ENCODE results near the gene GREB1L.

GREB1L gene

DNA sequence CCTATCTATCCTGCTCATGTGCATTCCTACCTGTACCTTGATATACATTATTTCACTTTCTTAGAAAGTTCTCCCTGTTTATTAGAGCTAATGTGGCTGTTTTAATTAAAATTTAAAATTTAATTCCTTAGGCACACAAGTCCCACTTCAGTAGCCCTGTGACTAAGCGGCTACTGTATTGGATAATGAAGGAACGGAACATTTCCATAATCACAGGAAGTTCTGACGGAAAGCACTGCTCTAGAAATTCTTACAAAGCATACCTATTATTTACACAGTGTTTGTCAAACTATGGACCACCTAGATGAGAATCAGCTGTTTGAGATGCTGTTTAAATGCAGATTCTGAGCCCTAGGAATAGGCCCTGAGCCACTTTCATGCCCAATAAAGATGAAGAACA lies 13.2 kb downstream of the GREB1L start:
- Histone ChIP-seq H3K27me3 (peaks cover 39% of the 10 kb centered on the region), H3K4me1 (ENCODE audit: control insufficient read depth in 1 of 2, insufficient read depth in 1 of 2, low read depth in 1 of 2, low read length in 1 of 2) (no peaks in the 10 kb centered on the region), H3K9me3 (no peaks in the 10 kb centered on the region), H3K36me3 (no peaks in the 10 kb centered on the region), H3K27ac (no peak overlapping the region), H3K4me3 (ENCODE audit: low read depth in 1 of 2, low read length in 1 of 2) (no peak overlapping the region)
- TF ChIP-seq, protein P1, sequence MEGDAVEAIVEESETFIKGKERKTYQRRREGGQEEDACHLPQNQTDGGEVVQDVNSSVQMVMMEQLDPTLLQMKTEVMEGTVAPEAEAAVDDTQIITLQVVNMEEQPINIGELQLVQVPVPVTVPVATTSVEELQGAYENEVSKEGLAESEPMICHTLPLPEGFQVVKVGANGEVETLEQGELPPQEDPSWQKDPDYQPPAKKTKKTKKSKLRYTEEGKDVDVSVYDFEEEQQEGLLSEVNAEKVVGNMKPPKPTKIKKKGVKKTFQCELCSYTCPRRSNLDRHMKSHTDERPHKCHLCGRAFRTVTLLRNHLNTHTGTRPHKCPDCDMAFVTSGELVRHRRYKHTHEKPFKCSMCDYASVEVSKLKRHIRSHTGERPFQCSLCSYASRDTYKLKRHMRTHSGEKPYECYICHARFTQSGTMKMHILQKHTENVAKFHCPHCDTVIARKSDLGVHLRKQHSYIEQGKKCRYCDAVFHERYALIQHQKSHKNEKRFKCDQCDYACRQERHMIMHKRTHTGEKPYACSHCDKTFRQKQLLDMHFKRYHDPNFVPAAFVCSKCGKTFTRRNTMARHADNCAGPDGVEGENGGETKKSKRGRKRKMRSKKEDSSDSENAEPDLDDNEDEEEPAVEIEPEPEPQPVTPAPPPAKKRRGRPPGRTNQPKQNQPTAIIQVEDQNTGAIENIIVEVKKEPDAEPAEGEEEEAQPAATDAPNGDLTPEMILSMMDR (IDR thresholded peaks at IDR 0.05), result no peak

DNA sequence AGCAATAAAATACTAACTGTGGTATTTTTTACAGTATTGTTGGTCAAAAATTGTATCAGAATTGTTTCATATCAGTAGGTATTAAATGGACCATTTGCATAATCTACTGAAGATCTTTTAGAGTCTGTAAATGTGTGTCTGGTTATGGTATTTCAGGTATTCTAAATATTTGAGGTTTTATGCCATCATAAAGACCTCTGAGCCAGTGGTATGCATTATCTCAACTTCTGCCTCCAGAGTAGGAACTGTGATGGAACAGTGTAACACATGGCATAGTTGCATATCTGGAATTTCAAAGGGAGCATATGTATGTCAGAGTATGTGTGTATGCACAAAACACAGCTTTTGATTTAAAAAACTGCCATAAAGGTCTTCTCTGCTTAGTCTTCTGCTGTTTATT lies 15.4 kb downstream of the GREB1L start:
- no peak overlapping the region for H3K4me3 ChIP-seq (ENCODE audit: low read depth in 1 of 2, low read length in 1 of 2)
- no peaks in the 10 kb centered on the region for H3K36me3 ChIP-seq
- TF ChIP-seq, protein P1 (IDR thresholded peaks at IDR 0.05), result no peak
- no peak overlapping the region for H3K27ac ChIP-seq
- H3K9me3 ChIP-seq, result no peaks in the 10 kb centered on the region
- H3K27me3 ChIP-seq, result peaks cover 51% of the 10 kb centered on the region
- H3K4me1 ChIP-seq (ENCODE audit: control insufficient read depth in 1 of 2, insufficient read depth in 1 of 2, low read depth in 1 of 2, low read length in 1 of 2), result no peaks in the 10 kb centered on the region

DNA sequence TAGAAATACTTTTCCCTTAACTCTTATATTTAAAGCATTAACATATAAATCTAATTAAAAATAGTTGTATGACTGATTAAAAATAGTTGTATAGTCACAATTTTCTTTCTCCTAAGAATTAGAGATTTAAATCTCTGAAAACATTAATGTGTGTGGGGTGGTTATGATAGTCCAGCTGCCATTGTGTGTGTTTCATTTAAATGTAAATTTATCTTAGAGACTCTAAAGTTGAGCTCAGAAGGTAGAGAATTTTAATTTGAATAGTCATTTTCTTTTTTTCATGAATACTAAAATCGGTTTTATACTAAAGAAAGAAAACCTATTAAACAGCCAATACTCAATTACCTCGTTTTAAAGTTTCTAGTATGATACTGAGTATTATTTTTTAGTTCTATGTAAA lies 18.6 kb downstream of the GREB1L start:
- H3K36me3 ChIP-seq, result no peaks in the 10 kb centered on the region
- H3K27me3 ChIP-seq, result peaks cover 69% of the 10 kb centered on the region
- TF ChIP-seq, protein P1 (IDR thresholded peaks at IDR 0.05), result no peak
- no peaks in the 10 kb centered on the region for H3K9me3 ChIP-seq
- no peak overlapping the region for H3K4me3 ChIP-seq (ENCODE audit: low read depth in 1 of 2, low read length in 1 of 2)
- no peak overlapping the region for H3K27ac ChIP-seq
- H3K4me1 ChIP-seq (ENCODE audit: control insufficient read depth in 1 of 2, insufficient read depth in 1 of 2, low read depth in 1 of 2, low read length in 1 of 2), result no peaks in the 10 kb centered on the region

DNA sequence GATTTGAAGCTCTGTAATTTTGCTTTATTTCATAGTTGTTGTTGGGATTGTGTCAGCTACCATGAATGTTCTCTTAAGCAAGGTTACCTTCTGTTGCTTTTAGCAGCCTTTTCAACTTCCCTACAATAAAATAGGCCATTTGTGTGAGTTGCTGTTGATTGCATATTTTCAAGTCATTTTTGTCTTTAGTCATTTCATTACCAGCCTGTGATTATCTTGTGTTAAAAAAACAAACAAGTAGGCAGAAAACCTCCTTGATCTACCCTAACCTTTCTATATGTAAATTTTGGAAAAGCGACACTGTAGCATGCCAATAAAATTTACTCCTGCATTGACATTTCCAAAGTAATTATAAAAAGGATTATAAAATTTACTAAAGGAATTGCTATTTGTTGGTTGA lies 19.3 kb downstream of the GREB1L start:
- TF ChIP-seq, protein P1 (IDR thresholded peaks at IDR 0.05), result no peak
- no peaks in the 10 kb centered on the region for H3K9me3 ChIP-seq
- no peak overlapping the region for H3K27ac ChIP-seq
- H3K4me1 ChIP-seq (ENCODE audit: control insufficient read depth in 1 of 2, insufficient read depth in 1 of 2, low read depth in 1 of 2, low read length in 1 of 2), result no peaks in the 10 kb centered on the region
- H3K27me3 ChIP-seq, result peaks cover 74% of the 10 kb centered on the region
- no peaks in the 10 kb centered on the region for H3K36me3 ChIP-seq
- H3K4me3 ChIP-seq (ENCODE audit: low read depth in 1 of 2, low read length in 1 of 2), result no peak overlapping the region

DNA sequence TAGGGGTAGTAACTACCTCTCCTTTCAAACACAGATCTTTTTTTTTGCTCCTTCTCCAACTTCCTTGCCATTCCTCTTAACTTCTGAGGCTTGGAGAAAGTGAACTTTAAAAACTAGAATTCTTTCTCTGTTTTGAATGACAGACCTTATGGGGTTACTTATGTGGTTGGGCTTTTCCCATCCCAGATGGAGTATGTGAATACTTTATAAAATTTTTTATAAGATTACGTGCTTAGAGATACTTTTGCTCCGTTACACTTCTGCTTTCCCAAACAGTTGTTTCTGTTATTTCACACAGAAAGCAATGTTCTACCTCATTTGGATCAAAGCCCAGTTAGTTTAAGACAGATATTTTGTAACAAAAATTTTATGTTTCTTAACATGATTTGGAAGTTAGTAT lies 20.2 kb downstream of the GREB1L start:
- Histone ChIP-seq H3K27me3 (peaks cover 73% of the 10 kb centered on the region), H3K27ac (no peak overlapping the region), H3K9me3 (no peaks in the 10 kb centered on the region), H3K4me1 (ENCODE audit: control insufficient read depth in 1 of 2, insufficient read depth in 1 of 2, low read depth in 1 of 2, low read length in 1 of 2) (no peaks in the 10 kb centered on the region), H3K36me3 (no peaks in the 10 kb centered on the region), H3K4me3 (ENCODE audit: low read depth in 1 of 2, low read length in 1 of 2) (no peak overlapping the region)
- TF ChIP-seq, protein P1 (IDR thresholded peaks at IDR 0.05), result no peak

DNA sequence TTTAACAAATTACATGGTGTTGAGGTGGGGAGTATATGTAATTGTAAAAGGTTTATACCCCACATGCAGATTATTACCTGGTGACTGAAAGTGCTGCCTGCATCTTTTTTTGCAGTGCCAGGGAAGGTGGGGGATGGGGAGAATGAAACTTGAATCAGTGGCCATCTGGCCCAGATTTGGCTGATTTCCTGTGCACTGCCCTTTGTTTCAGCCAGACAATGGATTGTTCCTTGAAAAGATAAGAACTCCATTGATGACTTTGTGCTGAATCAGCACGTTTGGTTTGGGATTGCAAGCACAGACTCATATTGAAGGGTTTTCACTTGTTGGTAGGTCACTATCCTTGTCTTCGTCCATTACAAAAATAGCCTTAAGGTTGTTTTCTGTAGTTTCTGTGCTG lies 20.9 kb downstream of the GREB1L start:
- Histone ChIP-seq H3K27ac (no peak overlapping the region), H3K9me3 (no peaks in the 10 kb centered on the region), H3K4me3 (ENCODE audit: low read depth in 1 of 2, low read length in 1 of 2) (no peak overlapping the region), H3K4me1 (ENCODE audit: control insufficient read depth in 1 of 2, insufficient read depth in 1 of 2, low read depth in 1 of 2, low read length in 1 of 2) (no peaks in the 10 kb centered on the region), H3K36me3 (no peaks in the 10 kb centered on the region), H3K27me3 (peaks cover 66% of the 10 kb centered on the region)
- TF ChIP-seq, protein P1 (IDR thresholded peaks at IDR 0.05), result no peak

Measured in neutrophil (primary cell).